ENCODE measurements around the gene GAPDHS.

DNA sequence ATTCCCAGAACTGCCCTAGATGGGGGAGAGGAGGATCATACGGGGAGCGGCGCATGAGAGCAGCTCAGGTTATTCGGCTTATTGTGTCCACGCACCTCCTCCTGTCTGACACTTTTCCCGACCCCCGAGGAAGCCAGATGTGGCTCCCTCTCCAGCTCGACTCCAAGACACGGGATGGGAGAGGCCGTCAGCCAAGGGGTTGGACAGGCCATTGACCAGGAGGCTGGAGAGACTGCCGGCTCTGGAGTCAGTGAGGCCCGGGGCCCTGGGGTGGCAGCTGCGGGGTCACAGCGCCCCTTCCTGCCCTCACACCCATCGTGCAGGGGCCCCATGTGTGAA lies 22.7 kb upstream of the GAPDHS start:
- TF ChIP-seq POLR2A (IDR thresholded peaks at IDR 0.05): no peak
- TF ChIP-seq, protein P1, sequence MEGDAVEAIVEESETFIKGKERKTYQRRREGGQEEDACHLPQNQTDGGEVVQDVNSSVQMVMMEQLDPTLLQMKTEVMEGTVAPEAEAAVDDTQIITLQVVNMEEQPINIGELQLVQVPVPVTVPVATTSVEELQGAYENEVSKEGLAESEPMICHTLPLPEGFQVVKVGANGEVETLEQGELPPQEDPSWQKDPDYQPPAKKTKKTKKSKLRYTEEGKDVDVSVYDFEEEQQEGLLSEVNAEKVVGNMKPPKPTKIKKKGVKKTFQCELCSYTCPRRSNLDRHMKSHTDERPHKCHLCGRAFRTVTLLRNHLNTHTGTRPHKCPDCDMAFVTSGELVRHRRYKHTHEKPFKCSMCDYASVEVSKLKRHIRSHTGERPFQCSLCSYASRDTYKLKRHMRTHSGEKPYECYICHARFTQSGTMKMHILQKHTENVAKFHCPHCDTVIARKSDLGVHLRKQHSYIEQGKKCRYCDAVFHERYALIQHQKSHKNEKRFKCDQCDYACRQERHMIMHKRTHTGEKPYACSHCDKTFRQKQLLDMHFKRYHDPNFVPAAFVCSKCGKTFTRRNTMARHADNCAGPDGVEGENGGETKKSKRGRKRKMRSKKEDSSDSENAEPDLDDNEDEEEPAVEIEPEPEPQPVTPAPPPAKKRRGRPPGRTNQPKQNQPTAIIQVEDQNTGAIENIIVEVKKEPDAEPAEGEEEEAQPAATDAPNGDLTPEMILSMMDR (IDR thresholded peaks at IDR 0.05): no peak
